Stimulated activated CD4-positive, alpha-beta T cell treated with anti-CD3 and anti-CD28 coated beads, Interleukin-1b, Interleukin-23, amount 100 ng/mL, for 1 hour (primary cell): ENCODE data around the gene SAA2.

ENCODE experiments used
- DNase-seq, 2 donors: peaks; one replicate each; pipeline ENCODE4 v3.0.0-alpha.2; 2020; ENCODE audit warnings: low read depth in 2 of 2

The SAA2 gene

DNA sequence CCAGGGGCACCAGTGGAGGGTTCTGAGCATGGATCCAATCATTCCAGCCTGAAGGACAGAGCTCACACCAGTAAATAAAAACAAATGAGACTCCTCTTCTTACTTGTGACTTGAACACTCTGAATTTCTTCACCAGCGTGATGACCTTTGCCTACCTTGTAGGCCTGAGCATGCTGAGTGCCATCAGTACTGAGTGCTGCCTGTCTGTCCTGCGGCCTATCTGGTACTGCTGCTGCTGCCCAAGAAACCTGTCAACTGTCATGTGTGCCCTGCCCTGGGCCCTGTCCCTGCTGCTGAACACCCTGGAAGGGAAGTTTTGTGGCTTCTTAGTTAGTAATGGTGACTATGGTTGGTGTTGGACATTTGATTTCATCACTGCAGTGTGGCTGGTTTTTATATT, 51.9 kb downstream of the SAA2 start:
- DNase-seq: no peak
